DOHH2 (cell line): ENCODE results near the gene TLR2.

Experiments
- H3F3A ChIP-seq: fragments of 200-600 bp; sonication (generic), shearing (Covaris generic); 2 replicates; pipeline ENCODE4 v1.6.0; 2016; ENCODE audit warnings: antibody characterized with exemption, mild to moderate bottlenecking; ENCODE audit not compliant: control insufficient read depth, insufficient read depth
- H3K27ac ChIP-seq: fragments of 200-600 bp; sonication (generic); 2 replicates; pipeline ENCODE4 v1.5.1; 2014; ENCODE audit warnings: low read depth, mild to moderate bottlenecking, low read length, moderate library complexity
- H3K27me3 ChIP-seq: fragments of 200-600 bp; sonication (generic); 2 replicates; pipeline ENCODE4 v1.6.1; 2014; ENCODE audit warnings: mild to moderate bottlenecking, low read length, mixed read lengths; ENCODE audit not compliant: control insufficient read depth
- H3K36me3 ChIP-seq: fragments of 200-600 bp; sonication (generic); 2 replicates; pipeline ENCODE4 v1.6.1; 2014; ENCODE audit warnings: mild to moderate bottlenecking, low read length, moderate library complexity, mixed read lengths; ENCODE audit not compliant: control insufficient read depth
- H3K4me1 ChIP-seq: fragments of 200-600 bp; sonication (generic); 2 replicates; pipeline ENCODE4 v1.6.1; 2014; ENCODE audit warnings: mild to moderate bottlenecking, low read length, mixed read lengths; ENCODE audit not compliant: control insufficient read depth
- H3K4me2 ChIP-seq: fragments of 200-600 bp; sonication (generic); 2 replicates; pipeline ENCODE4 v1.6.0; 2014; ENCODE audit warnings: mild to moderate bottlenecking, low read length, moderate library complexity
- H3K4me3 ChIP-seq: fragments of 200-600 bp; sonication (generic); 2 replicates; pipeline ENCODE4 v1.5.1; 2014; ENCODE audit warnings: mild to moderate bottlenecking, low read length, mixed read lengths
- H3K79me2 ChIP-seq: fragments of 200-600 bp; sonication (generic); 2 replicates; pipeline ENCODE4 v1.6.1; 2014; ENCODE audit warnings: mild to moderate bottlenecking, low read length, mixed read lengths; ENCODE audit not compliant: control insufficient read depth
- H3K9me2 ChIP-seq: fragments of 200-600 bp; sonication (generic); replicated peaks from 2 replicates; pipeline ENCODE4 v1.6.1; 2014; ENCODE audit warnings: mild to moderate bottlenecking, low read length, mixed read lengths; ENCODE audit not compliant: control insufficient read depth
- H3K9me3 ChIP-seq: fragments of 200-600 bp; sonication (generic); 2 replicates; pipeline ENCODE4 v1.6.1; 2014; ENCODE audit warnings: antibody characterized with exemption, low read length, mixed read lengths; ENCODE audit not compliant: control insufficient read depth, insufficient read depth
- H4K20me1 ChIP-seq: fragments of 200-600 bp; sonication (generic); 2 replicates; pipeline ENCODE4 v1.6.0; 2014; ENCODE audit warnings: low read depth, mild to moderate bottlenecking, antibody characterized with exemption, low read length, moderate library complexity; ENCODE audit not compliant: control insufficient read depth, insufficient read depth
- CTCF ChIP-seq: fragments of 200-600 bp; sonication (generic); IDR thresholded peaks from one replicate; pipeline ENCODE4 v1.5.1; 2014; ENCODE audit warnings: antibody characterized with exemption, mild to moderate bottlenecking, low read depth, low read length; ENCODE audit not compliant: poor library complexity, severe bottlenecking
- EZH2phosphoT487 ChIP-seq: fragments of 200-600 bp; sonication (generic); IDR thresholded peaks from 2 replicates; pipeline ENCODE4 v1.6.1; 2017; ENCODE audit warnings: borderline replicate concordance, mild to moderate bottlenecking, antibody characterized with exemption, low read length, moderate library complexity, mixed read lengths

Gene TLR2

GRCh38 chr4:153705743-153706468, 21.8 kb downstream of the TLR2 start:
- peaks cover 13% of the 10 kb centered on the region for H3K4me1 ChIP-seq
- H3K79me2 ChIP-seq = no peaks in the 10 kb centered on the region
- H3K9me2 ChIP-seq = no peaks in the 10 kb centered on the region
- H3K36me3 ChIP-seq = no peaks in the 10 kb centered on the region
- no peaks in the 10 kb centered on the region for H3F3A ChIP-seq
- H3K9me3 ChIP-seq = no peaks in the 10 kb centered on the region
- peaks cover 17% of the 10 kb centered on the region for H3K27me3 ChIP-seq
- H3K4me2 ChIP-seq = peak overlapping the region; percentile 44
- no peak overlapping the region for H3K27ac ChIP-seq
- no peak for TF ChIP-seq EZH2phosphoT487
- no peak for TF ChIP-seq CTCF
- peak overlapping the region; percentile 6; the same call in 1 of the 2 replicates for H3K4me3 ChIP-seq
- no peaks in the 10 kb centered on the region for H4K20me1 ChIP-seq

- Histone ChIP-seq H3K4me2 (peak overlapping the region; percentile 44), H3K9me3 (no peaks in the 10 kb centered on the region)
Observed at GRCh38 chr4:153706519-153706918, 22.4 kb downstream of the TLR2 start.

GRCh38 chr4:153710681-153711080, 26.6 kb downstream of the TLR2 start:
- TF ChIP-seq CTCF (no peak), EZH2phosphoT487 (no peak)
- H3K36me3 ChIP-seq = no peaks in the 10 kb centered on the region

More at GRCh38 chr4:153706519-153706918, 22.4 kb downstream of the TLR2 start:
- Histone ChIP-seq H3K4me3 (no peak overlapping the region), H3K27me3 (peaks cover 17% of the 10 kb centered on the region), H3K27ac (no peak overlapping the region), H3K36me3 (no peaks in the 10 kb centered on the region), H3F3A (no peaks in the 10 kb centered on the region), H4K20me1 (no peaks in the 10 kb centered on the region), H3K9me2 (no peaks in the 10 kb centered on the region), H3K4me1 (peaks cover 13% of the 10 kb centered on the region), H3K79me2 (no peaks in the 10 kb centered on the region)
- TF ChIP-seq CTCF (no peak), EZH2phosphoT487 (no peak)

More at GRCh38 chr4:153710681-153711080, 26.6 kb downstream of the TLR2 start:
- H3K9me2 ChIP-seq = no peaks in the 10 kb centered on the region
- no peak overlapping the region for H3K4me3 ChIP-seq
- no peaks in the 10 kb centered on the region for H4K20me1 ChIP-seq
- H3K9me3 ChIP-seq = no peaks in the 10 kb centered on the region
- H3K4me1 ChIP-seq = peaks cover 12% of the 10 kb centered on the region
- no peaks in the 10 kb centered on the region for H3F3A ChIP-seq
- H3K4me2 ChIP-seq = no peak overlapping the region
- no peak overlapping the region for H3K27ac ChIP-seq
- no peaks in the 10 kb centered on the region for H3K79me2 ChIP-seq
- peaks cover 22% of the 10 kb centered on the region for H3K27me3 ChIP-seq
